Transverse colon (tissue), 4 donors: ENCODE data around the gene C2orf68.

Experiments used
- CTCF ChIP-seq, 5 experiments: fragments of 200-600 bp in 3 of 5; fragments of 450-650 bp in 2 of 5; sonication (generic) in 3 of 5; IDR thresholded peaks; 1 replicate in 2 of 5; 2 replicates in 3 of 5; pipeline ENCODE4 v1.5.1; 2016 to 2017; ENCODE audit warnings: antibody characterized with exemption in 5 of 5, inconsistent platforms in 3 of 5, mild to moderate bottlenecking in 2 of 5, moderate library complexity in 1 of 5
- EP300 ChIP-seq: sonication (generic); formaldehyde crosslinking; IDR thresholded peaks from one replicate; pipeline ENCODE4 v1.6.1; 2017; ENCODE audit warnings: antibody characterized with exemption, low read depth
- POLR2A ChIP-seq: fragments of 450-650 bp; IDR thresholded peaks from one replicate; pipeline ENCODE4 v1.6.1; 2016; ENCODE audit warnings: antibody characterized with exemption, mild to moderate bottlenecking, moderate library complexity
- POLR2AphosphoS5 ChIP-seq, 3 donors: sonication (generic); formaldehyde crosslinking; IDR thresholded peaks; one replicate each; pipeline ENCODE4 v1.6.1; 2016; ENCODE audit warnings: antibody characterized with exemption in 3 of 3

- TF ChIP-seq POLR2A = no peak
- TF ChIP-seq CTCF (IDR thresholded peaks at IDR 0.05) = no peak
- TF ChIP-seq POLR2AphosphoS5 (IDR thresholded peaks at IDR 0.05) = no peak
- no peak for TF ChIP-seq EP300
These were observed 12.1 kb upstream of the C2orf68 start for GRCh38 chr2:85623991-85624390.
